ENCODE data around the gene COL19A1. TPM values are rescaled to one million over a fixed set of nuclear protein-coding genes. Genes with fewer than 3 reads are reported as not detected.
"Not testable (repeated sequence)": the region's sequence is repeated elsewhere in the genome, so short reads cannot be mapped to it uniquely, and the experiment has no call there.

Gene COL19A1
- polyA plus RNA-seq, 4 donors, result 0.09 to 5.2 TPM; not detected in 2

DNA sequence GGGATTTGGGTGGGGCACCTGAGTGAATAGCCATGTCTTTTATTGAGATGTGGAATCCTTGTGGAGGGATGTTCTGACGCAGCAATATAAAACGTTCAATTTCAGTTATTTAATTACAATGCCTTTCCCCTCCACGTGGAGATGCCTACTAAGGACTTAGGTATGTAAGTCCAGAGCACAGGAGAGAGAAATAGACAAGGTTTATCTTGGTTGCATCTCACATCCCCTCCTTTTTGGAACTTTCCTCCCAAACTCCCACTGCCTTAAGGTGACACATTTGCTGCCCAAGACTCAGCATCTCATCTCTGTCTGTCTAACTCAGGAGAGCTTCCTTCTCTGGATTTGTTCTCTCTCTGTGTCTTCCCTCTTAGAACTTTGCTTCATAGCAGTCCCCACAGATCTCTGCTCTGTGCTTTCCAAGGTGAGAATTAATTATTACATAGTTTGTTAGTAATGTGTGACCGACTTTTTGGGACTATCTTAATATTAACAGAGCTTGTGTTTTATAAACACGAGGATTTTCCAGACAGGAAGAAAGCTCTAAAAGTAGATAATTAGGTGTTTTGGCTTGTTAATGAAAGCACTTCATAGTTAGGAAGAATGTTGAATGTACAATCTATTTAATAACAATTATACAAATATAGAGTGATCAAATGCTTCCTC is 52.6 kb downstream of the COL19A1 start:
- FAIRE-seq, result peak; percentile 33

DNA sequence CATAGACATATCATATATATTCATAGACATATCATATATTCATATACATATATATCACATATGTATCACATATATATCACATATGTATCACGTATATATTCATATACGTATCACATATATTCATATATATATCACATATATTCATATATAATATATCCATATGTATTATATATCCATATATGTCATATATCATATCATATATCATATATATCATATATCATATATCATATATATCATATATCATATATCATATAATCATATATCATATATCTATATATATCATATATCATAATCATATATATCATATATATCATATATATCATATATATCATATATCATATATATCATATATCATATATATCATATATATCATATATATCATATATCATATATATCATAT is 54.7 kb downstream of the COL19A1 start:
- not testable (repeated sequence) for H3K4me3 ChIP-seq (ENCODE audit: low read depth in 1 of 3, low read length in 3 of 3); H3K27me3 ChIP-seq (ENCODE audit: control insufficient read depth in 3 of 3, insufficient read depth in 3 of 3, low read length in 3 of 3); H3K4me1 ChIP-seq (ENCODE audit: control insufficient read depth in 3 of 3, insufficient read depth in 2 of 3, low read depth in 1 of 3, low read length in 2 of 3); DNase-seq; H3K36me3 ChIP-seq (ENCODE audit: control insufficient read depth in 3 of 3, insufficient read depth in 2 of 3, low read depth in 1 of 3, low read length in 3 of 3); H3K27ac ChIP-seq (ENCODE audit: low read depth in 1 of 3, low read length in 2 of 3); H3K9me3 ChIP-seq (ENCODE audit: control insufficient read depth in 2 of 2, insufficient read depth in 1 of 2, low read depth in 1 of 2, low read length in 1 of 2)
- FAIRE-seq, result peak; percentile 99
- 94 to 97% (median 97%) methylated on average over 2 of the region's 2 CpGs for WGBS, 3 donors

More for the DNA sequence above, 52.6 kb downstream of the COL19A1 start:
- no peak for DNase-seq
- no peaks in the 10 kb centered on the region for H3K27me3 ChIP-seq (ENCODE audit: control insufficient read depth in 3 of 3, insufficient read depth in 3 of 3, low read length in 3 of 3)
- H3K4me3 ChIP-seq (ENCODE audit: low read depth in 1 of 3, low read length in 3 of 3), result no peak overlapping the region
- no peaks in the 10 kb centered on the region for H3K9me3 ChIP-seq (ENCODE audit: control insufficient read depth in 2 of 2, insufficient read depth in 1 of 2, low read depth in 1 of 2, low read length in 1 of 2)
- H3K27ac ChIP-seq (ENCODE audit: low read depth in 1 of 3, low read length in 2 of 3), result no peak overlapping the region
- WGBS, 3 donors, result 54 to 61% (median 54%) methylated on average over 5 of the region's 5 CpGs
- H3K4me1 ChIP-seq (ENCODE audit: control insufficient read depth in 3 of 3, insufficient read depth in 2 of 3, low read depth in 1 of 3, low read length in 2 of 3), result no peaks in the 10 kb centered on the region
- H3K36me3 ChIP-seq (ENCODE audit: control insufficient read depth in 3 of 3, insufficient read depth in 2 of 3, low read depth in 1 of 3, low read length in 3 of 3), result no peaks in the 10 kb centered on the region

DNA sequence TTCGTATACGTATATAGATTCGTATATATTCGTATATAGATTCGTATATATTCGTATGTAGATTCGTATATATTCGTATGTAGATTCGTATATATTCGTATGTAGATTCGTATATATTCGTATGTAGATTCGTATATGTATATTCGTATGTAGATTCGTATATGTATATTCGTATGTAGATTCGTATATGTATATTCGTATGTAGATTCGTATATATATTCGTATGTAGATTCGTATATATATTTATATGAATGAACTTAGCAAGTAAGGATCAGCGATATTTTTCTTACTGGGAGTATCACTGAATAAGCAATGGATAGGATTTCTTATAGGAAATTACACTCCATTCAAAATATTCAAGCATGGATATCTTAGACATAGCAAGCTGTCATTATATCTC is 55.3 kb downstream of the COL19A1 start:
- not testable (repeated sequence) for H3K9me3 ChIP-seq (ENCODE audit: control insufficient read depth in 2 of 2, insufficient read depth in 1 of 2, low read depth in 1 of 2, low read length in 1 of 2); H3K27me3 ChIP-seq (ENCODE audit: control insufficient read depth in 3 of 3, insufficient read depth in 3 of 3, low read length in 3 of 3); FAIRE-seq; H3K4me3 ChIP-seq (ENCODE audit: low read depth in 1 of 3, low read length in 3 of 3); H3K36me3 ChIP-seq (ENCODE audit: control insufficient read depth in 3 of 3, insufficient read depth in 2 of 3, low read depth in 1 of 3, low read length in 3 of 3); H3K27ac ChIP-seq (ENCODE audit: low read depth in 1 of 3, low read length in 2 of 3); DNase-seq; H3K4me1 ChIP-seq (ENCODE audit: control insufficient read depth in 3 of 3, insufficient read depth in 2 of 3, low read depth in 1 of 3, low read length in 2 of 3)
- 95 to 98% (median 96%) methylated on average over 22 of the region's 22 CpGs for WGBS, 3 donors

DNA sequence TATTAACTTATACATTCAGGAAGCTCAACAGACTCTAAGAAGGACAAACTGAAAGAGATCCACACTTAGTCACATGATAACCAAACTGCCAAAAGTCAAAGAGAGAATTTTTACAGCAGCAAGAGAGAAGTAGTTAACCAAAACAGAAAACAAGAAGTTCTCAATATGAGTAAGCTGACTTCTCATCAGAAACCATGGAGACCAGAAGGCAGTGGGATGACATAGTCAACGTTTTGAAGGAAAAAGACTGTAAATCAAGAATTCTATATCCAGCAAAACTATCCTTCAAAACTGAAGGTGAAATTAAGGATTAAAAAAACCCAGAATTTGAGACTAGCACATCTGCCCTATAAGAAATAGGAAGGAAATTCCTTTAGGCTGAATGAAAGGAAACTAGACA is 60.4 kb downstream of the COL19A1 start:
- 70 to 82% (median 78%) methylated on average over 1 of the region's 1 CpG for WGBS, 3 donors

DNA sequence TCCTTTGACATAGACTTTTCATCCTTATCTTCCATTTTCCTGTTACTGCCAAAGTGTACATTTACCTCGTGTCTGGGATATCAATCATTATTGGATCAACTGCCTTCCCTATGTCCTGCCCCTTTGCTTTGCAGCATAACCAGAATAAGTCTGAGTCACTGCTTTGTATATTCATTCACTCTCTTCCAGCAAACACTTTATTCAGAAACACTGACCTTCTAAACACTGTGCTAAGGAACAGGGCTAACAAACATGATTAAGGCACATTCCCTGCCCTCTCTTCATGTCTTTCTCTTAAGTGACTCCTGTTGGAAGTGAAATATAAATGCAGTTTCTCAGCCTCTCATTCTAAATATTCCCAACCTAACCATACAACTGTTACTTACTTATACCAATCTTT is 66.9 kb downstream of the COL19A1 start:
- FAIRE-seq (no peak), DNase-seq (no peak)
- Histone ChIP-seq H3K9me3 (ENCODE audit: control insufficient read depth in 2 of 2, insufficient read depth in 1 of 2, low read depth in 1 of 2, low read length in 1 of 2) (no peaks in the 10 kb centered on the region), H3K4me1 (ENCODE audit: control insufficient read depth in 3 of 3, insufficient read depth in 2 of 3, low read depth in 1 of 3, low read length in 2 of 3) (no peaks in the 10 kb centered on the region), H3K4me3 (ENCODE audit: low read depth in 1 of 3, low read length in 3 of 3) (no peak overlapping the region), H3K36me3 (ENCODE audit: control insufficient read depth in 3 of 3, insufficient read depth in 2 of 3, low read depth in 1 of 3, low read length in 3 of 3) (no peaks in the 10 kb centered on the region), H3K27me3 (ENCODE audit: control insufficient read depth in 3 of 3, insufficient read depth in 3 of 3, low read length in 3 of 3) (no peaks in the 10 kb centered on the region), H3K27ac (ENCODE audit: low read depth in 1 of 3, low read length in 2 of 3) (no peak overlapping the region)
- WGBS, 3 donors, result 6 to 12% (median 11%) methylated on average over 1 of the region's 1 CpG

More for the DNA sequence above, 60.4 kb downstream of the COL19A1 start:
- H3K4me3 ChIP-seq (ENCODE audit: low read depth in 1 of 3, low read length in 3 of 3), result no peak overlapping the region
- no peak overlapping the region for H3K27ac ChIP-seq (ENCODE audit: low read depth in 1 of 3, low read length in 2 of 3)
- H3K9me3 ChIP-seq (ENCODE audit: control insufficient read depth in 2 of 2, insufficient read depth in 1 of 2, low read depth in 1 of 2, low read length in 1 of 2), result no peaks in the 10 kb centered on the region
- DNase-seq (no peak), FAIRE-seq (no peak)
- no peaks in the 10 kb centered on the region for H3K36me3 ChIP-seq (ENCODE audit: control insufficient read depth in 3 of 3, insufficient read depth in 2 of 3, low read depth in 1 of 3, low read length in 3 of 3)
- H3K27me3 ChIP-seq (ENCODE audit: control insufficient read depth in 3 of 3, insufficient read depth in 3 of 3, low read length in 3 of 3), result no peaks in the 10 kb centered on the region
- no peaks in the 10 kb centered on the region for H3K4me1 ChIP-seq (ENCODE audit: control insufficient read depth in 3 of 3, insufficient read depth in 2 of 3, low read depth in 1 of 3, low read length in 2 of 3)

DNA sequence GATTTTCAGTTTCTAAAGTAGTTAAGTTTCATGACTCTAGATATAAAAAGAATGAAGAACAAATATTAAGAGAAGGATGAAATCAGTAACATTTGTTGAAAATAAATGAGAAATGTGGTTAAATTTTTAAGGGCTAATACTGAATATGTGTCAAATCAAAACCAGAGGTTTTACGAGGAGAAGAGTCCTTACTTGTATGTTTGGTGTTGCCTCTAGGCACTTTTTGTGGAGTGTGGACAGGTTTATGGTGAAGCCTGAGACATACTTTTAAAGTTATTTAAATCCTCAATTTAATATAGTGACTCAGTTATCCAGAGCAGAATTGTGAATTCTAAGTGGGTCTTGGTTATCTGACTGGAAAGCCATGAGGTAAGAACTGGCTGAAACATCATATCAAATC is 68.7 kb downstream of the COL19A1 start:
- Histone ChIP-seq H3K36me3 (ENCODE audit: control insufficient read depth in 3 of 3, insufficient read depth in 2 of 3, low read depth in 1 of 3, low read length in 3 of 3) (no peaks in the 10 kb centered on the region), H3K4me3 (ENCODE audit: low read depth in 1 of 3, low read length in 3 of 3) (no peak overlapping the region), H3K9me3 (ENCODE audit: control insufficient read depth in 2 of 2, insufficient read depth in 1 of 2, low read depth in 1 of 2, low read length in 1 of 2) (no peaks in the 10 kb centered on the region), H3K27ac (ENCODE audit: low read depth in 1 of 3, low read length in 2 of 3) (no peak overlapping the region), H3K27me3 (ENCODE audit: control insufficient read depth in 3 of 3, insufficient read depth in 3 of 3, low read length in 3 of 3) (no peaks in the 10 kb centered on the region), H3K4me1 (ENCODE audit: control insufficient read depth in 3 of 3, insufficient read depth in 2 of 3, low read depth in 1 of 3, low read length in 2 of 3) (no peaks in the 10 kb centered on the region)
- DNase-seq (no peak), FAIRE-seq (peak; percentile 26)
- WGBS, 3 donors, result 68 to 89% (median 85%) methylated on average over 1 of the region's 1 CpG

DNA sequence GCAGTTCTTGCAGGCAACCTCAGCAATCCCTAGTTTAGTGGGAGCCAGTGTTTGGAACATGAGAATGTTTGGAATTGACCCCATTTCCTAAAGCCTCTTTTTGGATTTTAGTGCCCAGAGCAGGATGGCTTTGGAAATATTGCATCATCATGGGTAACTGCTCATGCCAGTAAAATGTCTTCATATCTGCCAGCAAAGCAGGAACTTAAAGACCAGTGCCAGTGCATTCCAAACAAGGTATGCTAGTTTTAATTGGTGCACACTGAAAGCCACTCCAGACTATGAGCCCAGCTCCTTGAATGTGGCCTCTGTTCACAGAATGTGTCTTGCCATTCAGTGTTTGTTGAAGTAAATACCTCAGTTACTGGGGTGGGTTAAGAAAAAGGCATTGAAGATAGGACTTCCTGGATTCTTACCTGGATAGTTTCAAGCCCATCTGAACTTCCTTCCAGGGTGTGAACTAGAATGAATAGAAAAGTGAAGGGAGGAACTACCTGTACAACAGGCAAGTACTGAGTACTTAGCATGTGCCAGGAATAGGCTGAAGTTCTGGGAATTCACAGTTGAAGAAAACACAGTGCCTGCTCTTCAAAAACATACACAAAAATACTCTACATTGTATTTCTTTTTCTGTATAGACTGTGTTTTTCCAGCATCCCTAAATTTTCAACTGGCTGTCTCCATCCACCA is 70.5 kb downstream of the COL19A1 start:
- DNase-seq (no peak), FAIRE-seq (no peak)
- no peaks in the 10 kb centered on the region for H3K36me3 ChIP-seq (ENCODE audit: control insufficient read depth in 3 of 3, insufficient read depth in 2 of 3, low read depth in 1 of 3, low read length in 3 of 3)
- H3K4me1 ChIP-seq (ENCODE audit: control insufficient read depth in 3 of 3, insufficient read depth in 2 of 3, low read depth in 1 of 3, low read length in 2 of 3), result no peaks in the 10 kb centered on the region
- H3K4me3 ChIP-seq (ENCODE audit: low read depth in 1 of 3, low read length in 3 of 3), result no peak overlapping the region
- H3K27me3 ChIP-seq (ENCODE audit: control insufficient read depth in 3 of 3, insufficient read depth in 3 of 3, low read length in 3 of 3), result no peaks in the 10 kb centered on the region
- no peak overlapping the region for H3K27ac ChIP-seq (ENCODE audit: low read depth in 1 of 3, low read length in 2 of 3)
- H3K9me3 ChIP-seq (ENCODE audit: control insufficient read depth in 2 of 2, insufficient read depth in 1 of 2, low read depth in 1 of 2, low read length in 1 of 2), result no peaks in the 10 kb centered on the region

DNA sequence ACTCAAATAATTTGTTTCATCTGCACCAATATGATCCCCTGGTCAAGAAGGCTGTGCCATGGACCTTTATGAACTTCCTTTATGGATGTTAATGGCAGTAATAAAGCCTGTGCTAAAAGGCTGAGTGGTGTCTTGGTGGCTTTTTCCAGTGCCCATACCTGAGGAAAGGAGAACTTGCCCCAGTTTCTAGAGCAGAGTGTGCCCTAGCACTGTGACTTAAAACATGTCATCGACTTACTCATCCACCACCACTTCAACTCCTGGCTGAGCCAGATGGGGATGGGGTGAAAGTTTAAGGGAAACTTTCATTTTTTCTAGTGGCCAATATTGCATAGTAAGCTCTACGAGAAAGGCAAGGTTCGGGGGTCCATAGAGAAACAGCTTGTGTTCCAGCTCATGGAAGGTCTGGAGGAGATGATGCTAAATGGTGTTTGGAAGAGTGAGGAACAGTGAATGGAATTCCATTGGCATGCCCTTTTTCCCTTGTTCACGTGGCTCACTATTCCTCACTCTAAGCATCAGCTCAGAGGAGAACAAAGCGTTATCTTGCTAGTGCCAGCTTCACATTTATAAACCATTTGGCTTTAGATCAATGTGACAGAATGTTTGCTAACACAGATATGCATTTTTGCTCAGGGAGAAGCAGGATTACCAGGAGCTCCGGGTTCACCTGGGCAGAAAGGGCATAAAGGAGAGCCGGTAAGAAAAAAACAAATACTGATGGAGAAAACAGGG is 71.2 kb downstream of the COL19A1 start:
- FAIRE-seq, result no peak
- 55 to 73% (median 62%) methylated on average over 7 of the region's 7 CpGs for WGBS, 3 donors

More for the DNA sequence above, 71.2 kb downstream of the COL19A1 start:
- H3K36me3 ChIP-seq (ENCODE audit: control insufficient read depth in 3 of 3, insufficient read depth in 2 of 3, low read depth in 1 of 3, low read length in 3 of 3), result no peaks in the 10 kb centered on the region
- H3K4me3 ChIP-seq (ENCODE audit: low read depth in 1 of 3, low read length in 3 of 3), result no peak overlapping the region
- H3K4me1 ChIP-seq (ENCODE audit: control insufficient read depth in 3 of 3, insufficient read depth in 2 of 3, low read depth in 1 of 3, low read length in 2 of 3), result no peaks in the 10 kb centered on the region
- no peak overlapping the region for H3K27ac ChIP-seq (ENCODE audit: low read depth in 1 of 3, low read length in 2 of 3)
- no peaks in the 10 kb centered on the region for H3K9me3 ChIP-seq (ENCODE audit: control insufficient read depth in 2 of 2, insufficient read depth in 1 of 2, low read depth in 1 of 2, low read length in 1 of 2)
- DNase-seq, result no peak
- no peaks in the 10 kb centered on the region for H3K27me3 ChIP-seq (ENCODE audit: control insufficient read depth in 3 of 3, insufficient read depth in 3 of 3, low read length in 3 of 3)
